Stimulated activated CD8-positive, alpha-beta memory T cell treated with anti-CD3 and anti-CD28 coated beads, Interleukin-15, amount 100 ng/mL, for 24 hours (primary cell): ENCODE measurements around the gene COMMD2.

Experiments
- DNase-seq: peaks from one replicate; pipeline ENCODE4 v3.0.0-alpha.2; 2020; ENCODE audit warnings: low read depth

Gene COMMD2

GRCh38 chr3:149752051-149752787 lies at the start of gene COMMD2:
Gene COMMD2, minus strand, starts transcription at chr3:149752489. Its CDS starts 45 bp downstream, at chr3:149752444.
- peak; percentile 50 for DNase-seq

- DNase-seq: no peak
Measured at GRCh38 chr3:149801639-149802038, 49.4 kb upstream of the COMMD2 start.

DNA sequence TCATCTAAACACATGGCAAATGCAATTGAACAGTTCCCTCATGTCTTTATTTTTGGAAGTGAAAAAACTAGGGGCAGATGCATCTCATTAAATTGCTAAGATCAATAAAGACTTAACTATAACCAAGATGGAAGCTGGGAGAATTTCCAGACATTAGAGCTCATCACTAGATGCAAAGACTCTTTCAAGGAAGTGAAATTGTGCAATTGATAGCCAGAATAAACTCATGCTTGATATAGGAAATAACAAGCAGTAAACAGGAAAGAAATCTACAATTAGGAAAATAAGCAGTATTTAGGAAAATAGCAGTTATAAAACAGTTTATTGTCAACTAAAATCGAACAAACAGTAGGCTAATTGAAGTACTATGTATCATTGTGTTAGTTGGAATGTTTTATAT lies 48.9 kb upstream of the COMMD2 start:
- DNase-seq: no peak

DNA sequence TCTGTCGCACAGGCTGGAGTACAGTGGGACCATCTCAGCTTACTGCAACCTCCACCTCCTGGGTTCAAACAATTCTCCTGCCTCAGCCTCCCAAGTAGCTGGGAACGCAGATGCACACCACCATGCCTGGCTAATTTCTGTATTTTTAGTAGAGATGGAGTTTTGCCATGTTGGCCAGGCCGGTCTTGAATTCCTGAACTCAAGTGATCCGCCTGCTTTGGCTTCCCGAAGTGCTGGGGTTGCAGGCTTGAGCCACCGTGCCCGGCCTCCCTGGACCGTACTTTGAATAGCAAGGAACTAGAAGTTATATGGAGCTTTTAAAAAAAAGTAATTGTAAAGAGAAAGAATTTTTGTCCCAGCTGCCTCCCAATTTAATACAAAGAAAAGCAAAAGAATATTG lies 48.4 kb upstream of the COMMD2 start:
- no peak for DNase-seq

- DNase-seq: no peak
Measured at GRCh38 chr3:149796026-149796425, 43.7 kb upstream of the COMMD2 start.

- no peak for DNase-seq
Measured at GRCh38 chr3:149792452-149793270, 40.4 kb upstream of the COMMD2 start, which contains the start of gene ANKUB1. Gene ANKUB1, minus strand, starts transcription at chr3:149792554. Its CDS starts 188 bp downstream, at chr3:149792366.

DNA sequence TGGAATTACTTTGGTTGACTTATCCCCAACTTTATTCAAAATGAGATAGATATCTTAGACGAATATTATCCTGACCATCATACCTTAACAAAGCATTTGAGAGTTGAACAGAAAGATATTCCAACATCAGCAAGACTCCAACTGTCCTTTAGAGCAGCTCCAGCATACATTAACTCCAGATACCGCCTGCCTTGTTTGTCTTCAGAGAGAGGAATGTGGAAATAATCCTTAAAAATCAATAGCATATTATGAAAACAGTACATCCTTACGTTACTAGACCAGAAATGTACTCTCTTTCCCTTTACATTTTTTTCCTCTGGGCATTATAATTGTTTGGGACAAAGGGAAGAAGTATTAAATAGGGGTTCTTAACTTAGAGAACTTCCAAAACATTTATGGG lies 38.4 kb upstream of the COMMD2 start:
- no peak for DNase-seq

DNA sequence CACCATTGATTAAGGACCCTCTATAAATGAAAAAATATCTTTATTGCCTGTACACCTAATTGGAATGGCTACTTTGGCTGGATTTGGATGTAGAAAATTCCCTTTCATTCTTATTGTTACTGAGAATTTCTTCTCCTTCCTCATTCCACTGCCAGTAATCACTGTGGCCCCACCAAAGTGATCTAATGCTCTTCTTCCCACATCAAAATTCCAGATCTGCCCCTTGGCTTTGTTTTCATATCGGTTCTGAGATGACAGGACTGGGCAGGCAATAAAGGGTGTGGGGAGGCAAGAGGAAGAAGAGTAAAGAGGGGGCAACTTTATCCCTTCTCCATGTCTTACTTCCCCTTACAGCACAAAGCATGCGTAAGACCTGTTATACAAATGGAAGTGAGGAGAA lies 38.0 kb upstream of the COMMD2 start:
- DNase-seq: no peak

DNA sequence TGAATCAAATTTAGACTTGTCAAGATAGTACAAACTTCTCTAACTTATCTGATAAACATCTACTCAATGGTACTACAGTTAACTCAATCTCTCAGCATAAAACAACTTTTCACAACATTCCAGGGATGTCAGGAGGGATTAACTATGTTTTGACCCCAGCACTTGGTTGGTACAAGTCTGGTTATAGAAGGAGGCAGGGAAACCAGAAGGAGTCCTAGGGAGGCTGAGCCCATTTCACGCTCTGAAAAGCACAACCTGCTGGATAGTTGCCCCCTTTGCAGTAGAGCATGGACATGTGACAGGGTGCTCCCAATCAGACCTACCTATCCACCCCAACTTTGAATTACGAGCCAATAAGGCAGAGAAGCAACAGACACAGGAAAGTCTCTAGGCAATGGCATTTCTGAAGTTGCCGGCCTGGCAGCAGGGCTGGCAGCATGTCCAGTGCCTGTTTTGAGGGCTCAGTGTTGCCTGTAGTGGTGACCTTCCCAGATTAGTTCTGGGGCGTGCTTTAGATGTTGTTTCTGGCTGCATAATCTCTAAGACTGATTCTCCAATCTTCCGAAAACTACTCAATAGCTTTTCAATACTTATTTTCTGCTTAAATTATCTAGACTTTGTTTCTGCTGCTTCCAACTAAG lies 31.9 kb upstream of the COMMD2 start:
- DNase-seq: no peak

GRCh38 chr3:149783576-149783975 lies 31.3 kb upstream of the COMMD2 start:
- DNase-seq: no peak

- no peak for DNase-seq
Measured at GRCh38 chr3:149781741-149782140, 29.5 kb upstream of the COMMD2 start.

DNA sequence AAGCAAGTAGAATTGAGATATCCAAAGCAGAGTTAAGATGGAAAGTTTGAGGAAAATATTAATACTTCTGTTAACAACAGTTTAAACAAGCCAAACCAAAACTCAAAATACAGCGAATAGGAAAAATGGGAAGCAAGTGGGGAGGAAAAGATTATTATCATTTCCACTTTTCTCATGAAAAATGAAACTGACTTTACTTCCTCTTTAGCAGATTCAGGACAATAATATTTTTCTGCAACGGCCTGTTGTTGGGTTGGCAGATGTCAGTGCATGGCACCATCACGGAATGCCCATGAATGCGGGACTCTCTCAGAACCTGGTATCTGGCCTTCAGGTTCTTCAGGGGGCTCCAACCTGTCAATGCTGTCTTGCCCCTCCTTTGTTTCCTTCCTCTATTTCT lies 28.9 kb upstream of the COMMD2 start:
- DNase-seq: no peak

DNA sequence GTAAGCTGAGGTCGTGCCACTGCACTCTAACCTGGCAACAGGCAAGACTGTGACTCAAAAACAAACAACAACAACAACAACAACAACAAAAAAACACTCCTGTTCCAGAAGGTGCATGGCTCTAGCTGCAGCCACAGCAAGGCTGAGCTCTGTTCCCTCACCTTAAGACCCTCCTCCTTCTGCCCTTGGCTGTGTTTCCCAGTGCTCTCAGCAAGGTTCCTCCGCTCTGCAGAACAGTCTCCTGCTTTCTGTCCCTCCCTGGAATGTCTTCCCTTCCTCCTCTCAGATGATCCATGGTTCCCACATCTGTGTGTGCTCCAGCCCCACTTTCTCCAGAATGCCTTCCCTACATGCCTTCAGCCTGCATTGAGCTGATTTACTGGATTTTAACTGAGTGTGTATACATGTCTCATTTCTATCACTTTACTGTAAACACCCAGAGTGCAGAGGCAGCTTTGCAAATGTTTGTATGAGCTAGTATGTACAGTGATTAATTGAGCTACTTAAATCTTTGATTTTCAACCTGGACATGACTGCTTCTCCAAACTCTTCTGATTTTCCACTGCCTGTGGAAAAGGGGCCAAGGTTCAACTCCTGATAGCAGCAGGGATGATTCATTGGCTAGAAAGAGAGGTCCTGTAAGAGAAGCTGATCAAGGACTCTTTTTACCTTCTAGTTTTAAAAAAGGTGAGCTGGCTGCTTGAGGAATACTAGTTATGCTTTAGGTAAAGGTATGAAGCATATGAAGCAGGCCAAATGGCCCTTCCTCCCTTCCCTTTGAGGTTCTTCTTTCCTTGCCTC lies 25.3 kb upstream of the COMMD2 start:
- DNase-seq: no peak

DNA sequence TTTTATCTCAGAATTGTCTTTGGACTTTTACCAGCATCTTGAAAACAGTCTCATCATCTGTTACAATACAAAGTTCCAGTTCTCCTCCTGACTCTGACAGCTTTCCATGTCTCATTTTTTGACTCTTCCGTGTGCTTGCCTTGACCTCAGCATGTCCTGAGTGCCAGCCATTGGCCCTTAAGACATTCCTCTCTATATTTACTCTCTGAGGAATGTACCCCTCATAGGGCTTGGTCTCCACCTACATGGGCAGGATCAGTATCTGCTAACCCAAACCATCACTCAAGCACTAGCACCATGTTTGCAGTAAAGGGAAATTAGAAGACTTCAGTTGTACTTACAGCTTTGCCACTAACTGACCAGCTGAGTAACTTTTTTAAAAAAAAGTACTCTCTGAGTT lies 23.9 kb upstream of the COMMD2 start:
- DNase-seq: no peak

DNA sequence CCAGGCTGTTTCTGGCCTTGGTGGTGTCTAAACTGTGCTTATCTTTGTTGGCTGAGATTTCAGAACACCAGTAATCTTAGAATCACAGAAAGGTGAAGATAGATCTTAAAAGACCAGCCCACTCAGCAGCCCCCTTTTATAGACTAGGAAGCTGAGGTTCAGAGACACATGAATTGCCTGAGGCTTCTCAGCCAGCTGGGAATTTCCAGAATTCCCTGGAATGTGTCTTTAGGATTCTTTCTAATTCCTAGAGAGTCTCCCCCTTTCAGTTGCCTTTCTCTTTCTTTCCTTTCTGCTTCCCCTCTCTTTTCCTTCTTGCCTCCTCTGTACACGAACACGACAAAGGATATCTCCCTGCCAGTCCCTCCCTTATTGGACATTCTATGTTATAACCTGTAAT lies 20.6 kb upstream of the COMMD2 start:
- DNase-seq: no peak

DNA sequence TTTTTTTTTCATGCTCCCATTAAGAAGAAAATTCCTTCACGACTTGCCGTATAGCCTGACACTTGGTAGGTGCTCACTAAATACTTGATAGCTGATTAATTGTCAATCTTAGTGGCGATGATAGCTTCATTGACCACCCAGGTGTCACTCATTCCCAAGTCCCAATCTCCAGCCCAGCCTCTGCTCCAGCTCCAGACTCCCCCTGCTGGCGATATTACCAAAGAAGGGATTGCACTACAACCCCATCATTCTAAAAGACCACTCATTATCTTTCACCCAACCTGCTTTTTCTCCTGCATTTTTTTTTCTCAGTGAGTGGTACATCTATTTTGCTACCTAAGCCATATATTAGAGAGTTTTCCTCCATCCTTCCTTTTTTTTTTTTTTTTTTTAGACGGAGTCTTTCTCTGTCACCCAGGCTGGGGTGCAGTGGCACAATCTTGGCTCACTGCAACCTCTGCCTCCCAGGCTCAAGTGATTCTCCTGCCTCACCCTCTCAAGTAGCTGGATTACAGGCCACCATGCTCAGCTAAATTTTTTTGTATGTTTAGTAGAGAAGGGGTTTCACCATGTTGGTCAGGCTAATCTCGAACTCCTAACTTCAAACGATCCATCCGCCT lies 19.5 kb upstream of the COMMD2 start:
- no peak for DNase-seq

DNA sequence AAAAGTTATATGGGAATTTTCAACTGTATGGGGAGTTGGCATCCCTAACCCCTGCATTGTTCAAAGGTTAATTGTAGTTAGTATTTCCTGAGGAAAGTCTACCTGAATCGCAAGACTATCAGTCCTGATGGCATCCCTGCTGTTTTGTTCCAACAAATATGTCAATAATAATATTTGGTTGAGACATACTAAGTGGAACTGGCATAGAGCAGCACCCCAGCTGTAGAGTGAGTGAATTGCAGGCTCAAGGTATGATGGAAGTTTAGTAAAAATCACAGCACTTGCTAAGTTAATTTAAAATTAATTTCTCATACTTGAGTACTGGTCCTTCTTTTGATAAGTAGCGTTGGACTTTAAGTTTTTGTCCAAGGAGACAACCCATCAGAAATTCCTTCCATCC lies 18.0 kb upstream of the COMMD2 start:
- DNase-seq: no peak

- no peak for DNase-seq
Measured at GRCh38 chr3:149768704-149769103, 16.4 kb upstream of the COMMD2 start.

- DNase-seq: no peak
Measured at GRCh38 chr3:149767720-149768119, 15.4 kb upstream of the COMMD2 start.

- DNase-seq: no peak
Measured at GRCh38 chr3:149765762-149766334, 13.6 kb upstream of the COMMD2 start.

DNA sequence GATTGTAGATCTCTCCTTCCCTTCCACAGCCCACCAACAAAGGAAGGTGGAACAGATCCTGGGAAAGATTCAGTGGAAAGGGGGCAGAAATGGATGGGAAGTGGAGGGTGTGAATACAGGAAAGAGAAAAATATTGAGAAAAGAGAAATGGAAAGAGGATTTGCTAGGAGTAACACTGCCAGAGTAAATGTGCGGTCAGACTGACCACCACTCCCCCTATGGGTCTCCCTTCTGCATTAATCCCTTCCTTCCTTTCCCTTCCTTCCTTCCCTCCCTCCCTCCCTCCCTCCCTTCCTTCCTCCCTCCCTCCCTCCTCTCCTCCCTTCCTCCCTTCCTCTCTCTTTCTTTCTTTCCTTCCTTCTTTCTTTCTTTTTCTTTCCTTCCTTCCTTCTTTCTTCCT lies 12.0 kb upstream of the COMMD2 start:
- DNase-seq: no peak
